Lower leg skin (tissue), 3 donors: Measurements from ENCODE around the gene LGALS7.

ENCODE experiments used
- CTCF ChIP-seq, 3 donors: fragments of 450-650 bp; IDR thresholded peaks; one replicate each; pipeline ENCODE4 v1.5.1; 2016; ENCODE audit warnings: antibody characterized with exemption in 3 of 3, mild to moderate bottlenecking in 3 of 3, moderate library complexity in 2 of 3
- POLR2A ChIP-seq, 2 donors: fragments of 450-650 bp; IDR thresholded peaks; one replicate each; pipeline ENCODE4 v1.6.1; 2016 to 2017; ENCODE audit warnings: antibody characterized with exemption in 2 of 2, mild to moderate bottlenecking in 1 of 2, moderate library complexity in 1 of 2

GRCh38 chr19:38788478-38789243, 15.3 kb upstream of the LGALS7 start, which contains the start of gene LGALS7B:
- TF ChIP-seq CTCF (IDR thresholded peaks at IDR 0.05) (no peak), POLR2A (IDR thresholded peaks at IDR 0.05) (no peak)
